ENCODE data around the gene ANKS1B. TPM values are rescaled to one million over a fixed set of nuclear protein-coding genes. Genes with fewer than 3 reads are reported as not detected.

ANKS1B gene
- total RNA-seq, 1 experiment from 2014 or later: 0.54 TPM

GRCh38 chr12:98856897-98857540, 1127.7 kb downstream of the ANKS1B start:
- Histone ChIP-seq H3K27me3 (ENCODE audit: insufficient read depth, low read length) (peaks cover 80% of the 10 kb centered on the region), H2AFZ (ENCODE audit: low read depth, low read length, poor library complexity, severe bottlenecking) (no peak overlapping the region), H3K4me3 (replicated peaks in 1 of 2; ENCODE audit: low read depth in 1 of 2, low read length in 2 of 2) (no peak overlapping the region), H3K27ac (ENCODE audit: low read depth, low read length) (no peak overlapping the region), H4K20me1 (ENCODE audit: insufficient read depth) (no peaks in the 10 kb centered on the region), H3K4me2 (ENCODE audit: low read length) (no peak overlapping the region), H3K4me1 (ENCODE audit: control insufficient read depth in 1 of 2, insufficient read depth in 2 of 2, low read length in 2 of 2) (no peaks in the 10 kb centered on the region), H3K79me2 (ENCODE audit: insufficient read depth, low read length) (no peaks in the 10 kb centered on the region), H3K9ac (ENCODE audit: low read length) (no peak overlapping the region), H3K9me3 (ENCODE audit: control insufficient read depth in 1 of 2, insufficient read depth in 1 of 2, low read depth in 1 of 2, low read length in 2 of 2) (no peaks in the 10 kb centered on the region), H3K9me2 (ENCODE audit: insufficient read depth) (no peaks in the 10 kb centered on the region), H3K36me3 (ENCODE audit: control insufficient read depth in 1 of 2, insufficient read depth in 2 of 2, low read length in 2 of 2) (no peaks in the 10 kb centered on the region)
- no peak for DNase-seq (ENCODE audit: low read depth, low spot score)
- CTCF ChIA-PET: no interaction called here
- ATAC-seq: no peak
- RAD21 ChIA-PET (ENCODE audit: low non-redundant PET in 1 of 2, low total read pairs in 2 of 2, uncharacterized antibody in 2 of 2, unreplicated experiment in 2 of 2): no interaction called here
- TF ChIP-seq SRF (IDR thresholded peaks at IDR 0.05; ENCODE audit: low read depth) (no peak), TCF7L2 (IDR thresholded peaks at IDR 0.05; ENCODE audit: borderline replicate concordance, extremely low read depth, insufficient read depth, insufficient read length) (no peak), SP1 (IDR thresholded peaks at IDR 0.05; ENCODE audit: low read depth) (no peak), YY1 (IDR thresholded peaks at IDR 0.05; ENCODE audit: extremely low read depth, insufficient replicate concordance, low read depth, low read length) (no peak), ELF1 (IDR thresholded peaks at IDR 0.05; ENCODE audit: borderline replicate concordance, low read depth) (no peak), ATF3 (IDR thresholded peaks at IDR 0.05) (no peak), CEBPB (IDR thresholded peaks at IDR 0.05; ENCODE audit: low read depth) (no peak), EGR1 (IDR thresholded peaks at IDR 0.05; ENCODE audit: low read depth) (no peak)
- POLR2A ChIA-PET: no interaction called here
- intact Hi-C loops (cut with micrococcal nuclease): no loop called here
- no TSS peak for BruUV-seq (replicated peaks)

GRCh38 chr12:98852181-98852580, 1132.6 kb downstream of the ANKS1B start:
- Histone ChIP-seq H4K20me1 (ENCODE audit: insufficient read depth) (no peaks in the 10 kb centered on the region), H3K36me3 (ENCODE audit: control insufficient read depth in 1 of 2, insufficient read depth in 2 of 2, low read length in 2 of 2) (no peaks in the 10 kb centered on the region), H3K9me2 (ENCODE audit: insufficient read depth) (no peaks in the 10 kb centered on the region), H3K27ac (ENCODE audit: low read depth, low read length) (no peak overlapping the region), H3K27me3 (ENCODE audit: insufficient read depth, low read length) (peaks cover 63% of the 10 kb centered on the region), H3K4me1 (ENCODE audit: control insufficient read depth in 1 of 2, insufficient read depth in 2 of 2, low read length in 2 of 2) (no peaks in the 10 kb centered on the region), H3K4me3 (replicated peaks in 1 of 2; ENCODE audit: low read depth in 1 of 2, low read length in 2 of 2) (no peak overlapping the region), H3K79me2 (ENCODE audit: insufficient read depth, low read length) (no peaks in the 10 kb centered on the region), H2AFZ (ENCODE audit: low read depth, low read length, poor library complexity, severe bottlenecking) (no peak overlapping the region), H3K9me3 (ENCODE audit: control insufficient read depth in 1 of 2, insufficient read depth in 1 of 2, low read depth in 1 of 2, low read length in 2 of 2) (no peaks in the 10 kb centered on the region), H3K9ac (ENCODE audit: low read length) (no peak overlapping the region), H3K4me2 (ENCODE audit: low read length) (no peak overlapping the region)
- no peak for ATAC-seq
- no TSS peak for BruUV-seq (replicated peaks)
- TF ChIP-seq MAX (IDR thresholded peaks at IDR 0.05): no peak
- no peak for TF ChIP-seq ATF3 (IDR thresholded peaks at IDR 0.05)
- TF ChIP-seq YY1 (IDR thresholded peaks at IDR 0.05; ENCODE audit: extremely low read depth, insufficient replicate concordance, low read depth, low read length): no peak
- no peak for TF ChIP-seq EZH2 (IDR thresholded peaks at IDR 0.05)
- TF ChIP-seq, protein P1, sequence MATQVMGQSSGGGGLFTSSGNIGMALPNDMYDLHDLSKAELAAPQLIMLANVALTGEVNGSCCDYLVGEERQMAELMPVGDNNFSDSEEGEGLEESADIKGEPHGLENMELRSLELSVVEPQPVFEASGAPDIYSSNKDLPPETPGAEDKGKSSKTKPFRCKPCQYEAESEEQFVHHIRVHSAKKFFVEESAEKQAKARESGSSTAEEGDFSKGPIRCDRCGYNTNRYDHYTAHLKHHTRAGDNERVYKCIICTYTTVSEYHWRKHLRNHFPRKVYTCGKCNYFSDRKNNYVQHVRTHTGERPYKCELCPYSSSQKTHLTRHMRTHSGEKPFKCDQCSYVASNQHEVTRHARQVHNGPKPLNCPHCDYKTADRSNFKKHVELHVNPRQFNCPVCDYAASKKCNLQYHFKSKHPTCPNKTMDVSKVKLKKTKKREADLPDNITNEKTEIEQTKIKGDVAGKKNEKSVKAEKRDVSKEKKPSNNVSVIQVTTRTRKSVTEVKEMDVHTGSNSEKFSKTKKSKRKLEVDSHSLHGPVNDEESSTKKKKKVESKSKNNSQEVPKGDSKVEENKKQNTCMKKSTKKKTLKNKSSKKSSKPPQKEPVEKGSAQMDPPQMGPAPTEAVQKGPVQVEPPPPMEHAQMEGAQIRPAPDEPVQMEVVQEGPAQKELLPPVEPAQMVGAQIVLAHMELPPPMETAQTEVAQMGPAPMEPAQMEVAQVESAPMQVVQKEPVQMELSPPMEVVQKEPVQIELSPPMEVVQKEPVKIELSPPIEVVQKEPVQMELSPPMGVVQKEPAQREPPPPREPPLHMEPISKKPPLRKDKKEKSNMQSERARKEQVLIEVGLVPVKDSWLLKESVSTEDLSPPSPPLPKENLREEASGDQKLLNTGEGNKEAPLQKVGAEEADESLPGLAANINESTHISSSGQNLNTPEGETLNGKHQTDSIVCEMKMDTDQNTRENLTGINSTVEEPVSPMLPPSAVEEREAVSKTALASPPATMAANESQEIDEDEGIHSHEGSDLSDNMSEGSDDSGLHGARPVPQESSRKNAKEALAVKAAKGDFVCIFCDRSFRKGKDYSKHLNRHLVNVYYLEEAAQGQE (IDR thresholded peaks at IDR 0.05; ENCODE audit: low read depth): no peak
- no peak for TF ChIP-seq JUND (IDR thresholded peaks at IDR 0.05)
- no peak for TF ChIP-seq CBX3 (IDR thresholded peaks at IDR 0.05; ENCODE audit: low read depth)
- CTCF ChIA-PET: no interaction called here
- no peak for DNase-seq (ENCODE audit: low read depth, low spot score)
- POLR2A ChIA-PET: no interaction called here
- RAD21 ChIA-PET (ENCODE audit: low non-redundant PET in 1 of 2, low total read pairs in 2 of 2, uncharacterized antibody in 2 of 2, unreplicated experiment in 2 of 2): no interaction called here
- intact Hi-C loops (cut with micrococcal nuclease): no loop called here

Measured in HCT116 (cell line).